Neural cell (in vitro differentiated cells): ENCODE data around the gene CDC5L. TPM values are rescaled to one million over a fixed set of nuclear protein-coding genes. Genes with fewer than 3 reads are reported as not detected.

Experiments used
- H2AFZ ChIP-seq: fragments of 200-600, 300-800 bp; sonication (generic), shearing (Covaris generic); 2 replicates; pipeline ENCODE4 v1.6.0; 2014; ENCODE audit warnings: low read depth, mild to moderate bottlenecking, antibody characterized with exemption, low read length, moderate library complexity
- H3F3A ChIP-seq: fragments of 200-600 bp; shearing (Covaris generic); 2 replicates; pipeline ENCODE4 v1.6.1; 2016; ENCODE audit warnings: mild to moderate bottlenecking, moderate library complexity, mixed read lengths, antibody characterized with exemption, low read length; ENCODE audit not compliant: insufficient read depth, poor library complexity, severe bottlenecking
- H3K27ac ChIP-seq: fragments of 200-600, 300-800 bp; sonication (generic), shearing (Covaris generic); 2 replicates; pipeline ENCODE4 v1.5.1; 2014; ENCODE audit warnings: mild to moderate bottlenecking, low read length, moderate library complexity
- H3K27me3 ChIP-seq: fragments of 300-800, 200-600 bp; sonication (generic), shearing (Covaris generic); 2 replicates; pipeline ENCODE4 v1.6.0; 2014; ENCODE audit warnings: mild to moderate bottlenecking, low read depth, low read length, moderate library complexity; ENCODE audit not compliant: insufficient read depth
- H3K36me3 ChIP-seq: fragments of 300-800, 200-600 bp; sonication (generic), shearing (Covaris generic); 2 replicates; pipeline ENCODE4 v1.5.1; 2014; ENCODE audit warnings: mild to moderate bottlenecking, antibody characterized with exemption, low read length, moderate library complexity; ENCODE audit not compliant: insufficient read depth
- H3K4me2 ChIP-seq: fragments of 300-800, 200-600 bp; sonication (generic), shearing (Covaris generic); 2 replicates; pipeline ENCODE4 v1.6.0; 2014; ENCODE audit warnings: mild to moderate bottlenecking, low read length
- H3K4me3 ChIP-seq: fragments of 300-800, 200-600 bp; sonication (generic), shearing (Covaris generic); 2 replicates; pipeline ENCODE4 v1.5.1; 2014; ENCODE audit warnings: mild to moderate bottlenecking, low read length, moderate library complexity
- H3K79me2 ChIP-seq: fragments of 200-600 bp; shearing (Covaris generic); replicated peaks from 2 replicates; pipeline ENCODE4 v1.6.0; 2014; ENCODE audit warnings: mild to moderate bottlenecking, low read length, moderate library complexity; ENCODE audit not compliant: insufficient read depth
- H3K9ac ChIP-seq: fragments of 300-800, 200-600 bp; sonication (generic), shearing (Covaris generic); 2 replicates; pipeline ENCODE4 v1.6.1; 2016; ENCODE audit warnings: mild to moderate bottlenecking, low read length, mixed read lengths
- H3K9me2 ChIP-seq: fragments of 200-600 bp; shearing (Covaris generic); 2 replicates; pipeline ENCODE4 v1.6.1; 2016; ENCODE audit warnings: mild to moderate bottlenecking, low read length, mixed read lengths; ENCODE audit not compliant: insufficient read depth
- H3K9me3 ChIP-seq: fragments of 200-600, 300-800 bp; sonication (generic), shearing (Covaris generic); 2 replicates; pipeline ENCODE4 v1.6.1; 2016; ENCODE audit warnings: mild to moderate bottlenecking, mixed run types, low read length, moderate library complexity, mixed read lengths
- H4K20me1 ChIP-seq: fragments of 200-600 bp; shearing (Covaris generic); 2 replicates; pipeline ENCODE4 v1.6.1; 2016; ENCODE audit warnings: mild to moderate bottlenecking, mixed run types; ENCODE audit not compliant: insufficient read depth
- CTCF ChIP-seq: fragments of 450-650 bp; IDR thresholded peaks from 2 replicates; pipeline ENCODE4 v1.5.1; 2014; ENCODE audit warnings: antibody characterized with exemption, mild to moderate bottlenecking, moderate library complexity; ENCODE audit not compliant: poor library complexity, severe bottlenecking
- EP300 ChIP-seq: fragments of 450-650 bp; conservative IDR thresholded peaks from 2 replicates; pipeline ENCODE4 v1.6.1; 2014; ENCODE audit warnings: antibody characterized with exemption, mild to moderate bottlenecking, moderate library complexity; ENCODE audit not compliant: poor library complexity, severe bottlenecking
- EZH2 ChIP-seq: fragments of 200-600, 300-800 bp; shearing (Covaris generic), sonication (generic); IDR thresholded peaks from 2 replicates; pipeline ENCODE4 v1.6.1; 2014; ENCODE audit warnings: antibody characterized with exemption, low read length, borderline replicate concordance, mild to moderate bottlenecking; ENCODE audit not compliant: insufficient read depth, poor library complexity, severe bottlenecking
- MXI1 ChIP-seq: fragments of 450-650 bp; conservative IDR thresholded peaks from 2 replicates; pipeline ENCODE4 v1.6.1; 2014; ENCODE audit warnings: antibody characterized with exemption, mild to moderate bottlenecking; ENCODE audit not compliant: poor library complexity, severe bottlenecking
- POLR2AphosphoS5 ChIP-seq: IDR thresholded peaks from 2 replicates; pipeline ENCODE4 v1.6.1; 2012
- RAD21 ChIP-seq: fragments of 450-650 bp; conservative IDR thresholded peaks from 2 replicates; pipeline ENCODE4 v1.6.1; 2014; ENCODE audit warnings: antibody characterized with exemption, mild to moderate bottlenecking, moderate library complexity
- REST ChIP-seq: IDR thresholded peaks from 2 replicates; pipeline ENCODE4 v1.6.1; 2012; ENCODE audit warnings: borderline replicate concordance
- SMC3 ChIP-seq: fragments of 450-650 bp; conservative IDR thresholded peaks from 2 replicates; pipeline ENCODE4 v1.6.1; 2014; ENCODE audit warnings: antibody characterized with exemption, mild to moderate bottlenecking, moderate library complexity; ENCODE audit not compliant: poor library complexity
- TAF1 ChIP-seq: IDR thresholded peaks from 2 replicates; pipeline ENCODE4 v1.6.1; 2012; ENCODE audit warnings: low read depth
- polyA plus RNA-seq: library from polyadenylated mRNA; depleted of rRNA; stranded (reverse); fragments of >200 nt; gene quantifications from 2 replicates; pipeline ENCODE4 v1.2.3, GENCODE V29; 2014

Gene CDC5L
- polyA plus RNA-seq, 1 donor from 2014 or later, result 28.9 TPM

GRCh38 chr6:44474643-44475042, 87.1 kb downstream of the CDC5L start:
- Histone ChIP-seq H3K36me3 (no peaks in the 10 kb centered on the region), H2AFZ (no peak overlapping the region), H3K27me3 (no peaks in the 10 kb centered on the region), H3K4me2 (no peak overlapping the region), H3K4me3 (no peak overlapping the region), H3K27ac (no peak overlapping the region), H3K9ac (no peak overlapping the region), H3K79me2 (no peaks in the 10 kb centered on the region), H4K20me1 (no peaks in the 10 kb centered on the region), H3F3A (no peaks in the 10 kb centered on the region), H3K9me3 (no peaks in the 10 kb centered on the region), H3K9me2 (no peaks in the 10 kb centered on the region)
- TF ChIP-seq EZH2 (no peak), TAF1 (no peak), SMC3 (no peak)

GRCh38 chr6:44475417-44475778, 87.9 kb downstream of the CDC5L start:
- H3K27ac ChIP-seq, result no peak overlapping the region
- H3K27me3 ChIP-seq, result no peaks in the 10 kb centered on the region
- peak overlapping the region; percentile 16 for H2AFZ ChIP-seq
- H3K9me2 ChIP-seq, result no peaks in the 10 kb centered on the region
- no peaks in the 10 kb centered on the region for H4K20me1 ChIP-seq
- H3K9ac ChIP-seq, result peak overlapping the region; percentile 30
- TF ChIP-seq EP300 (no peak), REST (no peak), CTCF (no peak), POLR2AphosphoS5 (no peak), RAD21 (no peak), TAF1 (no peak), EZH2 (no peak), SMC3 (no peak), MXI1 (no peak)
- H3F3A ChIP-seq, result no peaks in the 10 kb centered on the region
- H3K9me3 ChIP-seq, result no peaks in the 10 kb centered on the region
- H3K4me3 ChIP-seq, result no peak overlapping the region
- H3K36me3 ChIP-seq, result no peaks in the 10 kb centered on the region
- no peaks in the 10 kb centered on the region for H3K79me2 ChIP-seq
- no peak overlapping the region for H3K4me2 ChIP-seq
